ENCODE data around the gene C2CD4D.

C2CD4D gene

GRCh38 chr1:151834239-151834638 is 5.4 kb downstream of the C2CD4D start:
- DNase-seq (ENCODE audit: low read depth in 2 of 2) = no peak

- no peak for DNase-seq (ENCODE audit: low read depth in 2 of 2)
Measured at GRCh38 chr1:151833172-151833900, 6.3 kb downstream of the C2CD4D start.

- DNase-seq (ENCODE audit: low read depth in 2 of 2) = no peak
Measured at GRCh38 chr1:151832318-151832980, 7.2 kb downstream of the C2CD4D start.

DNA sequence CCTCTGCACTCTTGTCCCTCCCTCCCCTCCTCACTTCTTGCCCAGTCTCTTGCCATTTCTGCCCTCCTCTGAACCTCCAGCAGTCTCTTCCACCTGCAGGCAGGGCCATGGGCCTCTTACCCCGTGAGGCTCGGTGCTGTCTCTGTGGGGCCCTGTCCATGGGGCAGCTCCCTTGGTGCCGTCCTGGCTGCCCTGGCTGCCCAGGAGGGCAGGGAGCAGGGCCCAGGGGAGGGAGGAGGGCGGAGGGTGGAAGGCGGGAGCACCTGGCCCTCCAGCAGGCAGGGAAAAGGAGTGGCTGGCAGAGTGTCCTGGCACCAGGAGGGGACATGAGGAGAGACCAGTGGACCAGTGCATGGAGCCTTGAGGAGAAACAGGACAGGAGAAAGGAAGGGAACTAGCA is 8.0 kb downstream of the C2CD4D start, which contains the start of gene RORC:
Gene RORC, minus strand, starts transcription at position 198 of the 400 bp plus-strand sequence. Its CDS starts 38 bp downstream, at position 160.
- DNase-seq (ENCODE audit: low read depth in 2 of 2) = no peak

DNA sequence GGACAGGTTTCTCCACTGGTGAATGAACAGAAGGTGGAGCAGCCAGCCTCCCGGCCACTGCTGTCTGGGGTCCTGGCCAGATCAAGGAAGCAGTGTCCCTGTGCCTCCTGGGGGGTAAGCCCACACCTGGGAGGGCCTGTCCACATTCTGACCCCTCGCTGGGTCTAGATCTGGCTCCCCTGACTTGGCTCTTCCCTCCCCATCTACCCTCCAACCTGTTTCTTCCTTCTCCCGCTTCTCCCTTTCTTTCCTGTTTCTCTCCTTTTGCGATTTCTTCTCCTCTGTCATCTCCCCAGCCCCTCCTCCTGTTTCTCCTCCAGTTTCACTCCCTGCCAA is 8.4 kb downstream of the C2CD4D start:
- no peak for DNase-seq (ENCODE audit: low read depth in 2 of 2)

DNA sequence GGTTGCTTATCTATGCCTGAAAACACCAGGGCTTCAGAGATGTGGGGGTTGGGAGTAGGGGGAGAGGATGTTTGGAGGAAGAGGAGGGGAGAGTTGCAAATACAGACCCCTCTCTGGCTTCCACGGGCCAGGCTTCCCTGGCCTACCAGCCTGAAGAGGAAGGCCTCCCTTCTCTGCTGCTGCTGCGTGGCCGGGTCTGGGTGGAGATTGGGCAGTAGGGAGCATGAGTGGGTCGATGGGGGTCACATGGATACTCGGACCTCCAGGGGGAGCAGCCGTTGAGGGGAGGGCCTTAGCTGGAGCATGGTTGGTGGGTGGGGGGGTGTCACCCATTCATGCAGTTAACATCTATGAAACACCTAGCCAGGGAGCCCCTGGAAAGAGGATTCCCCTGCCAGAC is 9.6 kb downstream of the C2CD4D start:
- no peak for DNase-seq (ENCODE audit: low read depth in 2 of 2)

GRCh38 chr1:151829352-151830046 is 10.1 kb downstream of the C2CD4D start:
- no peak for DNase-seq (ENCODE audit: low read depth in 2 of 2)

DNA sequence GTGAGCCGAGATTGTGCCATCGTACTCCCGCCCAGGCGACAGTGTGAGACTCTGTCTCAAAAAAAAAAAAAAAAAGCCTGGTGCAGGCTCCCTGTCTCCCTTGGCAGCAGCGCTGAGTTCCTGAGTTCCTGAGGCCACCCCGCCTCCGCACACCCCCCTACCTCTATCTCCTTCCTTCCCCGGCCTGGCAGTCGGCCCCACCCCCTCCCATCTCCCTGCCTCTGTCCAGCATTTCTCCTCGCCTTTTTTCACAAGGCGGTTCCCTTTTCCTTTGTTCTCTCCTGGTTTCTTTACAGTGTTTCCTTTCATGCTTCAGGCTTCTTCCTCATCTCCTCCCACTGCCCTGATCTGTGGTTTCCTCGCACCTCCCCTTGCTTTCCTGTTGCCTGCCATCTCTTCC is 10.7 kb downstream of the C2CD4D start:
- no peak for DNase-seq (ENCODE audit: low read depth in 2 of 2)

GRCh38 chr1:151827853-151828252 is 11.8 kb downstream of the C2CD4D start:
- DNase-seq (ENCODE audit: low read depth in 2 of 2) = no peak

GRCh38 chr1:151825751-151826660 is 13.6 kb downstream of the C2CD4D start:
- no peak for DNase-seq (ENCODE audit: low read depth in 2 of 2)

DNA sequence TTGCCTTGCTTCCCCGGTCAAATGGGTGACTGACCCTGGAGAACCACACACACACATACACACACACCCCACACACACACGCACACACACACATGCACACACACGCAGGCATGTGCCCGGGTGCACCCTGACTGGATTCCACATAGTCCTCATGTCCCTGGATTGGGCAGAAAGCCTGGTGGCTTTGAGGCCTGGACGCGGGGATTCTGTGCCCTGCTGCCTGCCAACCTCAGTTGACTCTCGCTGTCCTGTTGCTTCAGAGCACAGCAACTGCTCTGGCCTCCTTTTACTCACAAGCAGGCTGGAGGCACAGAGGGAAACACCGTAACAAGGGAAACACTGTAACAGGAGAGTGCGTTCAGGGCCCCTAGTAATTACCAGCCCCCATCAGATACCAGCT is 14.4 kb downstream of the C2CD4D start:
- no peak for DNase-seq (ENCODE audit: low read depth in 2 of 2)

DNA sequence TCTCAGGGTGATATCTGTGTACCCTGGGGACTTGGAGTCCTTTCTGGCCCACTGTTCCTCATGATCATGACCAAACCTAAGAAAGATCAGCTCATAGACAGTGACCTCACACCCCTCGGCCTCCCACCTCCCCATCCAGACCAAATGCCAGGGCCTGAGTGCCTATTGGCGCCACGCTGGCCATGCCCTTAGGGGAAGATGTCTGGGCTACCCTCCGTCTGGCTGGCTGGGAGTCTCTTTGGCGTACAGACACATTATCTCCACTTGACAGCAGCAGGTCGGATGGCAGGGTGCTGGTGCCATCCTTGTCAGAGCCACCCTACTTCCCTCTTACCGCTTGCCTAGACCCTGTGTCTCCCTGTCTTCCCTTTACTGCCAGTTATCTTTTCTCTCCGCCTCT is 16.4 kb downstream of the C2CD4D start:
- no peak for DNase-seq (ENCODE audit: low read depth in 2 of 2)

GRCh38 chr1:151822404-151822803 is 17.2 kb downstream of the C2CD4D start:
- DNase-seq (ENCODE audit: low read depth in 2 of 2) = peak; percentile 56 to 60

DNA sequence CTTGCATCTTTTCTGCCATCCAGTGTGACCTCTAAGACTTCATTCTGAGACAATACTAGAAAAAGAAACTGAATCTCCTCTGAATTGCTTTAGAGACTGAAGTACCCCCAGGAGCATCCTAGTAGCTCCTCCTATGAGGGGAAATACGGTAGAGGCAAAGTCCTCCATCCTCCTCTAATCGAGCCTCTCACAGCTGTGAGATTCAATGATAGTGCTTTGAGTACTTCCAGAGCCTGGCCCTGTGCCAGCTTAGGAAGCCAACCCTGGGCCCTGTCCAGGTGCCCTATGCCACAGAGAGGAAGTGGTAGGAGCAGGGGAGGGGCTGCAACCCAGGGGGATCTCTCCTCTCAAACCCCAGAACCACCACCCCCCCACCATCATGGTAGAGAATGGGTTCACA is 18.7 kb downstream of the C2CD4D start:
- DNase-seq (ENCODE audit: low read depth in 2 of 2) = no peak

- DNase-seq (ENCODE audit: low read depth in 2 of 2) = peak in 1 of 2 donors; percentile 52
Measured at GRCh38 chr1:151819976-151820623, 19.5 kb downstream of the C2CD4D start.

DNA sequence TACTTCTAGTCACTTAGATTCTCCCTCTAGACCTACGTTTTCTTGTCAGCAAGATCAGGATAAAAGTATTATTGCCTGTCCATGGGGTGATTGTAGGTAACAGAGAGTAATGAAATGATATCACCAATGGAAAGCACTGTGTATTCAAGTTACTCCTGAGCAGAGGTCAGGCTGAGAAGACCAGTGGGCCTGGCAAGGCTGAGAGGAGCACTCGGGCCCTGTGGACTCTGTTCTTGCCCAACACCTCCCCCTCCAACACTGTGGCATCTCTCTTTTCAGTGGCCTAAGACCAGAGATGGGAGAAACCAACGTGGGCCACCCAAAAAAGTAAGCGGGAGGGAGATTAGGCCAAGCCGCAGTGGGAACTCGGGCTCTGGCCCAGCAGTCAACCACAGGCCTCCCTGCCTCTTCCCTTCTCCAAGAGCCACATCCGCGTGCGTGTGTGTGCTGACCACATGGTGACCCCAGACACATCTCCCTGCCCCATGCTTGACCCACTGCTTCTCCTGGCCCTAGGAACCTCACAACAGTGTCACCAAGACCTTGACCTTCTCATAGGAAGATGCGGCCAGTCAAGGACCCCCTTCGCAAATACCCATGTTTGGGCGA is 20.3 kb downstream of the C2CD4D start:
- no peak for DNase-seq (ENCODE audit: low read depth in 2 of 2)

DNA sequence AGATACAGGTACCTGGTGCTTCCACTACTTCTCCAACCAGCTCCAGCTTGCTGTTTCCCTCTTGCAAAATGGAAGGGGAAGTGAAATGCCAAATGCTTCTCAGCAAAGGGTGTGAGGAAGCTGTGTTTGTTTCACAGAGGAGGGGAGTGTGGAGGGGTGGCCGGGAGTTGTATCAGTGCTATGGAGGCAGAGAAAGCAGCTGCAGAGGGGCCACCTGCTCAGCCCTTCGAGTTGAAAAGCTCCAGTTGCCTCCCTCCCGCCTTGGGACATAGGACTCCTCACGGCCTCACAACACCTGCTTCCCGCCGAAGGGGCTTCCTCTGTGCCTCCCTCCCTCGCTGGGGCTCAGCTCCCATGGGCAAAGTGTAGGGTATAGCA is 22.3 kb downstream of the C2CD4D start:
- no peak for DNase-seq (ENCODE audit: low read depth in 2 of 2)

GRCh38 chr1:151816548-151817352 is 22.9 kb downstream of the C2CD4D start:
- DNase-seq (ENCODE audit: low read depth in 2 of 2) = no peak

- no peak for DNase-seq (ENCODE audit: low read depth in 2 of 2)
Measured at GRCh38 chr1:151815716-151816327, 23.8 kb downstream of the C2CD4D start.
